NCI-H510A treated with DMSO at 0.1 percent for 48 hours (cell line): ENCODE measurements around the gene POU6F2.
"Not testable (repeated sequence)": the region's sequence is repeated elsewhere in the genome, so short reads cannot be mapped to it uniquely, and the experiment has no call there.

ENCODE experiments used
- DNase-seq: peaks from one replicate; lab custom pipeline; 2025; lab: John Stamatoyannopoulos, UW

POU6F2 gene

GRCh38 chr7:39304668-39305405 is 327.1 kb downstream of the POU6F2 start:
- DNase-seq: no peak

GRCh38 chr7:39306016-39306570 is 328.4 kb downstream of the POU6F2 start:
- no peak for DNase-seq

GRCh38 chr7:39310699-39311098 is 333.0 kb downstream of the POU6F2 start:
- no peak for DNase-seq

- no peak for DNase-seq
These were observed 334.7 kb downstream of the POU6F2 start for GRCh38 chr7:39312254-39312989.

- no peak for DNase-seq
These were observed 335.7 kb downstream of the POU6F2 start for GRCh38 chr7:39313376-39313775.

GRCh38 chr7:39313974-39314373 is 336.3 kb downstream of the POU6F2 start:
- DNase-seq: no peak

GRCh38 chr7:39317107-39317506 is 339.4 kb downstream of the POU6F2 start:
- DNase-seq: no peak

- no peak for DNase-seq
These were observed 340.2 kb downstream of the POU6F2 start for GRCh38 chr7:39317896-39318295.

- no peak for DNase-seq
These were observed 343.5 kb downstream of the POU6F2 start for GRCh38 chr7:39321245-39321644.

GRCh38 chr7:39321909-39322498 is 344.3 kb downstream of the POU6F2 start:
- DNase-seq: no peak

GRCh38 chr7:39324139-39324760 is 346.5 kb downstream of the POU6F2 start:
- no peak for DNase-seq

- DNase-seq: not testable (repeated sequence)
These were observed 353.9 kb downstream of the POU6F2 start for GRCh38 chr7:39331607-39332006.

GRCh38 chr7:39332142-39332541 is 354.4 kb downstream of the POU6F2 start:
- no peak for DNase-seq

- DNase-seq: no peak
These were observed 356.0 kb downstream of the POU6F2 start for GRCh38 chr7:39333701-39334100.

- no peak for DNase-seq
These were observed 358.7 kb downstream of the POU6F2 start for GRCh38 chr7:39336442-39336841.

GRCh38 chr7:39338716-39339115 is 361.0 kb downstream of the POU6F2 start:
- DNase-seq: no peak

- DNase-seq: no peak
These were observed 361.9 kb downstream of the POU6F2 start for GRCh38 chr7:39339591-39339990.

- no peak for DNase-seq
These were observed 363.4 kb downstream of the POU6F2 start for GRCh38 chr7:39341083-39341482.

- no peak for DNase-seq
These were observed 365.1 kb downstream of the POU6F2 start for GRCh38 chr7:39342763-39343162.

GRCh38 chr7:39349452-39350123 is 371.9 kb downstream of the POU6F2 start:
- no peak for DNase-seq

GRCh38 chr7:39353615-39354376 is 376.1 kb downstream of the POU6F2 start:
- no peak for DNase-seq
